SK-N-SH (cell line): ENCODE results near the gene TMEM200C.

ENCODE experiments used
- EP300 ChIP-seq, 2 experiments: IDR thresholded peaks; 2 replicates each; pipeline versions ENCODE4 v1.4.0 to v1.6.1; 2012; ENCODE audit warnings: borderline replicate concordance in 1 of 2, low read depth in 1 of 2, low read length in 1 of 2
- FOXM1 ChIP-seq: IDR thresholded peaks from 2 replicates; pipeline ENCODE4 v1.4.0; 2012; ENCODE audit warnings: low read depth, mild to moderate bottlenecking
- IRF3 ChIP-seq: fragments of 150-350 bp; IDR thresholded peaks from 2 replicates; pipeline ENCODE4 v1.6.1; 2016; ENCODE audit warnings: mild to moderate bottlenecking, low read depth, low read length
- RFX5 ChIP-seq: IDR thresholded peaks from 2 replicates; pipeline ENCODE4 v1.6.1; 2012; ENCODE audit warnings: mild to moderate bottlenecking, improper control_type of control experiment, low read length
- SIN3A ChIP-seq: IDR thresholded peaks from 2 replicates; pipeline ENCODE4 v1.6.1; 2012; ENCODE audit warnings: low read depth, mild to moderate bottlenecking, low read length, moderate library complexity, borderline replicate concordance
- TF ChIP-seq, protein P1 (sequence below): fragments of 200-600 bp; sonication (generic); IDR thresholded peaks from 2 replicates; pipeline ENCODE4 v1.6.1; 2017; ENCODE audit warnings: antibody characterized with exemption, mild to moderate bottlenecking, moderate library complexity

DNA sequence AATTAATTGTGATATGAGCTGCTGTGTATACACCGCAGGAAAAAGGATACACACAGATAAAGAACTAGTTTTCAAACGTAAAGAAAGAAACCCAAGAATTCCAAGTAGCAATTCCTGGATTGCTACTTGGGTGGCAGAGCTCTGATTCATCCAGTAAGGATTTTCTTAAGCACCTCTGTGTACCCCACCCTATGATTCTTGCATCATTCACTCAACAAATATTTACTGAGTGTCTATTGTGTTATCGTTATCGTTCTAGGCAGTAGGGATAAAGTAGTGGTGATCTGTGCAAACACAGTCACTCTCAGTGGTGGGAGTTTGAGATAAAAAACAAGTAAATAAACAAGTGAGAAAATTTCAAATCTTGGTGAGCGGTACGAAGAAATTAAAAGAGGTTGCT, 4.9 kb upstream of the TMEM200C start:
- TF ChIP-seq, protein P1, sequence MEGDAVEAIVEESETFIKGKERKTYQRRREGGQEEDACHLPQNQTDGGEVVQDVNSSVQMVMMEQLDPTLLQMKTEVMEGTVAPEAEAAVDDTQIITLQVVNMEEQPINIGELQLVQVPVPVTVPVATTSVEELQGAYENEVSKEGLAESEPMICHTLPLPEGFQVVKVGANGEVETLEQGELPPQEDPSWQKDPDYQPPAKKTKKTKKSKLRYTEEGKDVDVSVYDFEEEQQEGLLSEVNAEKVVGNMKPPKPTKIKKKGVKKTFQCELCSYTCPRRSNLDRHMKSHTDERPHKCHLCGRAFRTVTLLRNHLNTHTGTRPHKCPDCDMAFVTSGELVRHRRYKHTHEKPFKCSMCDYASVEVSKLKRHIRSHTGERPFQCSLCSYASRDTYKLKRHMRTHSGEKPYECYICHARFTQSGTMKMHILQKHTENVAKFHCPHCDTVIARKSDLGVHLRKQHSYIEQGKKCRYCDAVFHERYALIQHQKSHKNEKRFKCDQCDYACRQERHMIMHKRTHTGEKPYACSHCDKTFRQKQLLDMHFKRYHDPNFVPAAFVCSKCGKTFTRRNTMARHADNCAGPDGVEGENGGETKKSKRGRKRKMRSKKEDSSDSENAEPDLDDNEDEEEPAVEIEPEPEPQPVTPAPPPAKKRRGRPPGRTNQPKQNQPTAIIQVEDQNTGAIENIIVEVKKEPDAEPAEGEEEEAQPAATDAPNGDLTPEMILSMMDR, result no peak
- TF ChIP-seq EP300 (IDR thresholded peaks at IDR 0.05; ENCODE audit: borderline replicate concordance in 1 of 2, low read depth in 1 of 2, low read length in 1 of 2), result no peak
- TF ChIP-seq IRF3, result no peak
- TF ChIP-seq SIN3A, result no peak
- no peak for TF ChIP-seq FOXM1
- no peak for TF ChIP-seq RFX5
